Measurements from ENCODE around the gene SHISA9. TPM values are rescaled to one million over a fixed set of nuclear protein-coding genes. Genes with fewer than 3 reads are reported as not detected.

The SHISA9 gene
- total and polyA plus RNA-seq, 12 donors: 0.04 to 4.8 (median 0.35) TPM

- DNase-seq: no peak
- Histone ChIP-seq H3K27ac (no peak overlapping the region), H3K4me1 (replicated peaks in 1 of 2) (no peaks in the 10 kb centered on the region), H3K4me3 (no peak overlapping the region), H3K9me3 (replicated peaks in 1 of 3) (no peaks in the 10 kb centered on the region), H3K36me3 (replicated peaks in 1 of 2) (no peaks in the 10 kb centered on the region), H3K27me3 (no peaks in the 10 kb centered on the region)
- intact Hi-C loops (cut with DNase I): no loop called here
- TF ChIP-seq POLR2A (IDR thresholded peaks at IDR 0.05): no peak
Observed at GRCh38 chr16:13203725-13204124, 302.3 kb downstream of the SHISA9 start.

- TF ChIP-seq POLR2A (IDR thresholded peaks at IDR 0.05) (no peak), CTCF (IDR thresholded peaks at IDR 0.05) (no peak)
- Histone ChIP-seq H3K27me3 (no peaks in the 10 kb centered on the region), H3K9me3 (replicated peaks in 1 of 3) (no peaks in the 10 kb centered on the region), H3K36me3 (replicated peaks in 1 of 2) (no peaks in the 10 kb centered on the region), H3K4me3 (no peak overlapping the region), H3K4me1 (replicated peaks in 1 of 2) (no peaks in the 10 kb centered on the region), H3K27ac (no peak overlapping the region)
- no peak for DNase-seq
- intact Hi-C loops (cut with DNase I): no loop called here
Observed at GRCh38 chr16:13205352-13205751, 304.0 kb downstream of the SHISA9 start.

GRCh38 chr16:13206606-13207005 is 305.2 kb downstream of the SHISA9 start:
- Histone ChIP-seq H3K4me1 (replicated peaks in 1 of 2) (no peaks in the 10 kb centered on the region), H3K9me3 (replicated peaks in 1 of 3) (no peaks in the 10 kb centered on the region), H3K27ac (no peak overlapping the region), H3K27me3 (no peaks in the 10 kb centered on the region), H3K36me3 (replicated peaks in 1 of 2) (no peaks in the 10 kb centered on the region), H3K4me3 (no peak overlapping the region)
- intact Hi-C loops (cut with DNase I): no loop called here
- WGBS, 4 donors: 64 to 73% (median 66%) methylated on average over 4 of the region's 4 CpGs
- no peak for DNase-seq
- TF ChIP-seq CTCF (IDR thresholded peaks at IDR 0.05) (no peak), POLR2A (IDR thresholded peaks at IDR 0.05) (no peak)

GRCh38 chr16:13207151-13207550 is 305.8 kb downstream of the SHISA9 start:
- intact Hi-C loops (cut with DNase I): no loop called here
- DNase-seq: no peak
- H3K4me3 ChIP-seq: no peak overlapping the region
- H3K36me3 ChIP-seq (replicated peaks in 1 of 2): no peaks in the 10 kb centered on the region
- 83 to 88% (median 85%) methylated on average over 5 of the region's 5 CpGs for WGBS, 4 donors
- no peaks in the 10 kb centered on the region for H3K9me3 ChIP-seq (replicated peaks in 1 of 3)
- no peak for TF ChIP-seq CTCF (IDR thresholded peaks at IDR 0.05)
- no peak for TF ChIP-seq POLR2A (IDR thresholded peaks at IDR 0.05)
- no peaks in the 10 kb centered on the region for H3K27me3 ChIP-seq
- no peak overlapping the region for H3K27ac ChIP-seq
- H3K4me1 ChIP-seq (replicated peaks in 1 of 2): no peaks in the 10 kb centered on the region

GRCh38 chr16:13223666-13224065 is 322.3 kb downstream of the SHISA9 start:
- Histone ChIP-seq H3K27me3 (no peaks in the 10 kb centered on the region), H3K4me1 (replicated peaks in 1 of 2) (no peaks in the 10 kb centered on the region), H3K9me3 (replicated peaks in 1 of 3) (no peaks in the 10 kb centered on the region), H3K36me3 (replicated peaks in 1 of 2) (no peaks in the 10 kb centered on the region), H3K4me3 (no peak overlapping the region), H3K27ac (no peak overlapping the region)
- intact Hi-C loops (cut with DNase I): no loop called here
- DNase-seq: no peak
- no peak for TF ChIP-seq POLR2A (IDR thresholded peaks at IDR 0.05)
- no peak for TF ChIP-seq CTCF (IDR thresholded peaks at IDR 0.05)
- WGBS, 4 donors: 69 to 91% (median 80%) methylated on average over 1 of the region's 1 CpG
